Smooth muscle cell of the brain vasculature (primary cell): ENCODE results near the gene ARHGEF25.
"Not testable (repeated sequence)": the region's sequence is repeated elsewhere in the genome, so short reads cannot be mapped to it uniquely, and the experiment has no call there.

ENCODE experiments used
- DNase-seq: peaks from one replicate; pipeline ENCODE4 v3.0.0-alpha.2; 2012; ENCODE audit warnings: low read depth, low spot score

Gene ARHGEF25

GRCh38 chr12:57611108-57611826 is at the start of gene ARHGEF25:
Gene ARHGEF25 (plus strand): TSS chr12:57611435. CDS start chr12:57611895, 460 bp downstream.
- DNase-seq, result no peak

GRCh38 chr12:57563358-57563757 is 47.9 kb upstream of the ARHGEF25 start:
- no peak for DNase-seq

DNA sequence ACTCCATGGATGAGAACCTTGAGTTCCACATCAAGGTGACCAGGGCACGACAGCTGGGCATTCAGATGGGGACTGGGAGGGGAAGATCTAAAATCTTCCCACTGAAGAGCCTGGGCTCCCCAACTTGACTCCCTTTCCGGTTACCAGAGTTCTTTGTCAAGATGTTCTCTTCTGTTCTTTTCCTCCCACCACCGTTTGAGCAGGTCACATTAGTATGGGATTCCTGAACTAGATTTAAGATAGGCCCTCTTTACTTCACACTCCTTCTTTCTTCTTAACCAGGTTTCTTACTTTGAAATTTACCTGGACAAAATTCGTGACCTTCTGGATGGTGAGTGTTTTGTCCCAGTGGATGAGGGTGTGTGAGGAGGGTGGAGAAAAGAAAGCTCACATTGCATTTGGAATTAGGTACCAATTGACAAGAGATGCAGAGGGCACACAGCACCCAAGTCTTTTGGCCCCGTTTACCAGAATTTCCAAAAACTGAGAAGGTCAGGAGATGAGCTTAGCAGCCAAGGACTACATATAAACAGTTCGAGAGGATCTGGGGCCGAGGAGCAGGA is 47.0 kb upstream of the ARHGEF25 start:
- DNase-seq, result no peak

DNA sequence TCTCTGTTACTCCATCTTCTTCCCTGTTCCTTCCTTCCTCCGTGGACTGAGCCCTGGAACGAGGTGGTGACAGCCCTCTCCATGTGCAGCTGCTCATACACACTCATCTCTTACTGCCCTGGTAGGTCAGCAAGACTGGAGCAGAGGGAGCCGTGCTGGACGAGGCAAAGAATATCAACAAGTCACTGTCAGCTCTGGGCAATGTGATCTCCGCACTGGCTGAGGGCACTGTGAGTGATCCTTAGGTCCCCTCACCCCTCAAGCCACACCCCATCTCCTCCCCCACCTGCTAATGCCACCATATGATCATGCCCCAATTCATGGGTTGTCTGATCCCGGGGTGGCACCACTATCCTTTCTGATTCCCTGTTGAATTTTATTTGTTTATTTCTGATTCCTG is 42.4 kb upstream of the ARHGEF25 start:
- DNase-seq, result no peak

DNA sequence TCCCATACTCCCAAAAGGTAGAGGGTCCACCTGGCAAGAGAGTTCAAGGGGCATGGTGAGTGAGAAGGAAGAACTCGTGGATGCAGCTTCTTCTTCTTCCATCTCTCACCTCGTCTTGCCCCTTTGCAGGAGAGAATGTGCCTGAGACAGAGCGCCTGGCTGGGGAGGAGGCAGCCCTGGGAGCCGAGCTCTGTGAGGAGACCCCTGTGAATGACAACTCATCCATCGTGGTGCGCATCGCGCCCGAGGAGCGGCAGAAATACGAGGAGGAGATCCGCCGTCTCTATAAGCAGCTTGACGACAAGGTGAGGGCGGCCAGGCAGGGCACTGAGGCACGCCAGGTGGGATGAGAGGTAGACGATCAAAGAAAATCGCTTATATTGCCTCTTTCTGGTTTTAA is 41.4 kb upstream of the ARHGEF25 start:
- no peak for DNase-seq

GRCh38 chr12:57570438-57570837 is 40.8 kb upstream of the ARHGEF25 start:
- not testable (repeated sequence) for DNase-seq

DNA sequence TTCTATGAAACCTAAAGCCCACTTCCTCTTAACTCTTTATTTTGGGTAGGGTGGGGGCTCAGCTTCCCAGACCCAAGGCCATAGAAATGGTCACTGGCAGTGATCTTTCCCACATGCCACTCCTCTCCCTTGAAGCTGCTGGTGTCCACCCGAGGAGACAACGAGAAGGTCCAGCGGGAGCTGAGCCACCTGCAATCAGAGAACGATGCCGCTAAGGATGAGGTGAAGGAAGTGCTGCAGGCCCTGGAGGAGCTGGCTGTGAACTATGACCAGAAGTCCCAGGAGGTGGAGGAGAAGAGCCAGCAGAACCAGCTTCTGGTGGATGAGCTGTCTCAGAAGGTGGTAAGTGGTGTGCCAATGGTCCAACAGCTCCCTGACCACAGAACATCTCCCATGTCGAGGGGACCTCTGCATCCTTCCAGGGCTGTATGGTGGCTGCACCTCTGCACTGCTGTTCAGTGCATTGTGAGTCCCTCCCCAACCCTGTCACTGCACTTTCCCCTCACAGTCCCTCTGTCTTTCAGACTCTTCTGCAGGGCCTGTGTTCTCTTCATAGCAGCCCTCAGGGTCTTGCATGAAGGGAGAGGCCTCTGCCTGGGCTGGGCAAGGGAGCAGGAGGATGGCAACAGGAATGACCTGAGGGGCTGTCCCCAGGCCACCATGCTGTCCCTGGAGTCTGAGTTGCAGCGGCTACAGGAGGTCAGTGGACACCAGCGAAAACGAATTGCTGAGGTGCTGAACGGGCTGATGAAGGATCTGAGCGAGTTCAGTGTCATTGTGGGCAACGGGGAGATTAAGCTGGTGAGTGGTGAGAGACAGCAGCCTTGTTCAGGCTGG is 39.1 kb upstream of the ARHGEF25 start:
- DNase-seq, result no peak

DNA sequence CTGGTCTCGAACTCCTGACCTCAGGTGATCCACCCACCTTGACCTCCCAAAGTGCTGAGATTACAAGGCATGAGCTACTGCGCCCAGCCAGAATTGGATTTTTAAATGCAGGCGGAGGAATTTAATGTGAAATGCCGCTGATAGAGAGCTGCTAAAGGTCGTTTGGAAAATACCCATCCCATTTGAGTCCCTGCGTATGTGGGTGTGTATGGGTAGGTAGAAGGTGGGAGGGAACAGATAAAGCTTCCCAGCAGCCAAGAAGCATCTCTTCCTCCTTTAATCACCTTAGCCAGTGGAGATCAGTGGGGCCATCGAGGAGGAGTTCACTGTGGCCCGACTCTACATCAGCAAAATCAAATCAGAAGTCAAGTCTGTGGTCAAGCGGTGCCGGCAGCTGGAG is 36.4 kb upstream of the ARHGEF25 start:
- no peak for DNase-seq

DNA sequence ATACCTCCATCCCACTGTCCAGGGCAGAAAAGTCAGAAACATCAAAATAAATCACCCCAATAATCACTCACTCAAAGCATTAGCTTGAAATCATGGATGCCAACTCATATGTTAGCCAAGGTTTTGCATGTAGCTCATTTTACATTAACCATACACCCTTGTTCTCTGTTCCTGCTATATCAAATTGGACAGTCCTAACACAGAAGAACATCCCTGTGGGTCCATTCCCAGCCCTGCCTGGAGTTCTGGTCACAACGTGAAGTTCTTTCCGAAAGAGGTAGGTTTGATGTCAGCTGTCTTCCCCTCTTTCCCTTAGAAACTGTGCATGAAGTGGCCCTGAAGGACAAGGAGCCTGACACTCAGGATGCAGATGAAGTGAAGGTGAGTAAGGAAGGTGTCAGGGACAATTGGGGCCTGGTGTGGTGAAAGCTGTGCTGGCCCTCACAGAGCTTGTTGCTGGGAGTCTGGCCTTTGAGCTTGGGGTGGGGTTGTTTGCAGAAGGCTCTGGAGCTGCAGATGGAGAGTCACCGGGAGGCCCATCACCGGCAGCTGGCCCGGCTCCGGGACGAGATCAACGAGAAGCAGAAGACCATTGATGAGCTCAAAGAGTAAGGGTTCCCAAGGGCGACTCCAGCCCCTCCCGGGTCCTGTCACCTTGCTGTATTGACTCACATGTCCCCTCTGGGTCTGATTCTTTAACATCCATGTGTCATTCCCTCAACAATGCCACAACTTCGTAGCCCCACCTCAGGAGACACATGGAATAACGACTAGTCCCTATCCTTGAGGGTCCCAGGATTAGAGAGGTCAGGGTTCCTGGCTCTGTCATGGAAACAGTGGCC is 35.2 kb upstream of the ARHGEF25 start:
- DNase-seq, result no peak

DNA sequence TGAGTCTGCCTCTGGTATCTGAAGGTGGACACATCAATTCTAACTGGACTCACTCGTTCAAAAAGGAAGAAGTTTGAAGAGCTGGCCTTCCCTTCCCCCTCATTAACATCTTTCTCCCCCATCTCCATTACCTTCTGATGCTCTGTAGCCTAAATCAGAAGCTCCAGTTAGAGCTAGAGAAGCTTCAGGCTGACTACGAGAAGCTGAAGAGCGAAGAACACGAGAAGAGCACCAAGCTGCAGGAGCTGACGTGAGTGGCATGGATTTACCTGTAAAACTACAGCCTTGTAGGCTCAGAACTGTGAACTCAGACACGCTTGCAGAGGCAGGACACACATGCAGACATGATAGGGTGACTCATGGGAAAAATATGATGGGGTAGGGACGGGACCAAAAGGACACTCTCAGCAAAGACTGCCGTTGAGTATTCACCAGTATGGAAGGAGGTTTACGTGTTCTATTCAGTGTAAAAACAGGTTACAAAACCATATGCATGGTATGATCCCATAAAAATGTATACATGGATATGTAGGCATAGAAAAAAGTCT is 34.5 kb upstream of the ARHGEF25 start:
- no peak for DNase-seq

DNA sequence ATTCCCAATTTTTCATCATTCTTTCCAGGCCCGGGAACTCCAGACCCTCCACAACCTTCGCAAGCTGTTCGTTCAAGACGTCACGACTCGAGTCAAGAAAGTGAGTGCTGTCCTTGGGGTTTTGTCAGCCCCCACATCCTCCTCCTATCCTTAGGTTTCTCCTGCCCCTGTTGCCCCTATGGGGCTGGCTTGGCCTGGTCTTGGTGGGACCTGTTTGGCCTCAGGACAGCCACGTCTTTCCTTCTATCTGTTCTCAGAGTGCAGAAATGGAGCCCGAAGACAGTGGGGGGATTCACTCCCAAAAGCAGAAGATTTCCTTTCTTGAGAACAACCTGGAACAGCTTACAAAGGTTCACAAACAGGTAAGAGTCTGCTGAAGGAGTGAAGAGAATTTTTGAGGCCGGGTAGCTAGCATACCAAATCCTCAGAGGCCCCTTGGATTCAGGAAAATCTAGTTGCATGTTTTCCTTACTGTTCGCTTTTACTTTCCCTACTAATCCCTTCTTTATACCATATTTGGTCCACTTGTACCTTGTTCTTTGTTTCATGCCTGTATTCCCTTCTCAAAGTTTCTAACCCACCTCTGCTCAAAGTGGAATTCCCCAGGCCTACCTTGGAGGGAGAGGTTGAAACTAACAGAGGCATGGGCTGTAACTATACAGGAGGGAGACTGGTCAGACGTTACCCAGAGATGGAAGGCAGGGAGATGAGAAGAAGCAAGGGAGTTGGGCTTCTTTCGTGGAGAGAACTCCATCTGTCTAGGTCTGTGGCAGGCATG is 33.1 kb upstream of the ARHGEF25 start:
- no peak for DNase-seq

DNA sequence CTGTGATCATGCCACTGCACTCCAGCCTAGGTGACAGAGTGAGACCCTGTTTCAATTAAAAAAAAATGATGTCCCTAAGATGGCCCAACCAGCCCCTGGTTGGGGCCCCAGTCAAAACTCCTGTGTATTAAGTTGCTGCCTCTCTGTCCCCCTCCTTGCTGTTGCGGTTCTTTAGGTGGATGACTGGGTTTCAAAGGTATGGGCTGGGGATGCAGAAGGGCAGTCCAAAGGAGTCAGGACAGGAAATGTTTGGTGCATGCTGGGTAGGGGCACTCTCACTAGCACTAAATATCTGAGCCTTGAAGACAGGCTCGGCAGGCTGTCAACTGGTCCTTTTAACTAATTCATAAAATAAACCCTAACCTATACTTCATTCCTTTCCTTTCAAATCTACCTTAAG is 32.2 kb upstream of the ARHGEF25 start:
- no peak for DNase-seq

DNA sequence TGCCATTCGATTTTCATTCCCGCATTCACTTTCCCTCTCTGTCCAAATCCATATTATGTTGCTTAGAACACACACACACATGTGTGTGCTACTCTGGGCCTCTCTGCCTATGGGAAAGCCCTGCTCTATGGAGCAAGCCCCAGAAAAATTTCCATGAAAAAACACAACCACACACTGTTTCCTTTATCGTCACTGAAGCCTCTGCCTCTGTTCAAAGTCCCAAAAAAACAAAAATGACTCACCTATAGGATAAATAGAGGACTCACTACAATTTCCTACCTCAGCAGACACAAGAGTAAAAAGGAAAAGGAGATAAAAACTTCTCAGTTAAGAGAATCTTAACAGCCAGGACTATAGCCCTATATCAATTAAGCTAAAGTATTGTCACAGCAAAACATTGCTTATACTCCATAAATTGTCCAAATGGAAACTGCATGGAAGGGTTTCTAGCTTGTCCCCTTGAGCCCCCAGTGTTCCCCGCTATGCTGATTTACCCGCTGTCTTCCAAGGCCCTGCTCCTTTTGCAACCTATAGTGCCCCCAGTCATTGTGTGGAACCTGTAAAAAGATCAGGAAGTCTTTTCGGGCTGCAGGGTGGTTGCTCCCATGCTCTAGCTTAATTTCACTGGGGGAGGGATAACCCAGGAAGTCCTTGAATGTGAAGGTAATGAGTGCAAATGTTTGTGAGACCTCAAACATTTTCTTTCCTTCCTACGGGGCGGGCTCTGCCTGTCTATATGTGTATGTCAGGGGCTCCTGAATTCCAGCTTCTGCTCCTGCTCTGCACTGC is 31.4 kb upstream of the ARHGEF25 start:
- DNase-seq, result no peak

GRCh38 chr12:57580466-57580795 is 30.8 kb upstream of the ARHGEF25 start:
- DNase-seq, result no peak

DNA sequence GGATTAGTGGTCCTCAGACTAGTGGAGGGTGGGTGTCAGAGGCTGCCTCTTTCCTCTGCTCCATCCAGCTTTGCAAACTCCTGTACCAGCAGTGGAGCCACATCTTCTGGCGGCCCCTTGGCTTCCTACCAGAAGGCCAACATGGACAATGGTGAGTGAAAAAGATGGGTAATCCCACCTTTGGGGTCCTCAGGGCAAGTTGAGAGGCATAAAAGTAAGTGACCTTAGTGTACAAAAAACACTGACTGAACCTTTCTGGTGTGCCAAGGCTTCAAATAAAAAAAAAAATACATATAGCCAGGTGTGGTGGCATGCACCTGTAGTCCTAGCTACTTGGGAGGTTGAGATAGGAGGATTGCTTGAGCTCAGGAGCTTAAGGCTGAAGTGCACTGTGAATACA is 29.4 kb upstream of the ARHGEF25 start:
- DNase-seq, result no peak

DNA sequence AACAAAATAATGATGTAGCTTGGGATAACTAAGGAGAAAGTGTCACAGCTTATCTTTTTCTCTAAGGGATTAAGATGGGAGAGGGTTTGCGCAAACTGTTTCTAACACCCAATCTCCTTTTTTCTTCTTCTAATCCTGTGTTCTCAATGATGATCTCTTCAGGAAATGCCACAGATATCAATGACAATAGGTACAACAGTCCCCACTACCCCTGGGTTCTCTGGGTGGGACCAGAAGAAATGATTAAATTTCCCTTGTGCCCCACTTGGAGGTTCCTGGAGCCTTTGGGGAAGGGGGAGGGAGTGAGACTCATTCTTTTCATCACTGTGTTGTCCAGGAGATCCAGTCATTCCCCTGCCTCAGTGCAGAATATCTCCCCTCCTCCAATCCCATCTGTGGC is 28.8 kb upstream of the ARHGEF25 start:
- DNase-seq, result no peak

GRCh38 chr12:57583008-57583831 is 28.0 kb upstream of the ARHGEF25 start:
- peak; percentile 45 for DNase-seq

DNA sequence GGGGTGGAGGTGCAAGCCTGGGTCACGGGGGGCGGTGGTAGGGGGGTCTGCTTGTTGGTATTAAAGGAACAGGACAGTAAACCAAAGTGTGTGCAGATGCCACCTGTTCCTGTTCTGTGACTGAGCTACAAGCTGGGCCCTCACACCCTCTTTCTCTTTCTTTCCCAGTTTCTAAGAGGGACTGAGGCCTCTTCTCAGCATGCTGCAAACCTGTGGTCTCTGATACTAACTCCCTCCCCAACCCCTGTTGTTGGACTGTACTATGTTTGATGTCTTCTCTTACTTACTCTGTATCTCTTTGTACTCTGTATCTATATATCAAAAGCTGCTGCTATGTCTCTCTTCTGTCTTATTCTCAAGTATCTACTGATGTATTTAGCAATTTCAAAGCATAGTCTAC is 27.2 kb upstream of the ARHGEF25 start:
- DNase-seq, result no peak

DNA sequence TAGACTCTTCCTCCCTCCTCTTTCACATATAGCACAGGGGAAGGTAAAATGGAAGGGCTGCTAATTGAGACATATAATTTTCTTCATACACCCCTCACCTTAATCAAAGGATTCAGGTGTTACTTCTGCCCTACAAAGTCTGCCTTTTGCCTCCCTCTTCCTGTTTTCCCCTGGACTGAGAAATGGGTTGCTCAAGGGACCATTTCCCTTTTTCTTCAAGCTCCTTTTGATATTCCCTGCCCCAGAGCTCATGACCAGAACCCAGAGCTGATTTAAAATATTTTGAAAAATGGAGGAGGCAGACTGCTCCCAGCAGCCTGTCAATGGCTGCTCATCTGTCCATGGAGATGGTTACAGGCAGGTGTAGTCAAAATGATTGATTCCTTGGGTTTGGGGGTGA is 26.5 kb upstream of the ARHGEF25 start:
- no peak for DNase-seq
